ENCODE measurements around the gene PDSS2. TPM values are rescaled to one million over a fixed set of nuclear protein-coding genes. Genes with fewer than 3 reads are reported as not detected.

The PDSS2 gene
- total and polyA plus RNA-seq, 9 of the 15 experiments (the other 6 are each of a cell fraction or from before 2014, with no cell fraction given) = 5.8 to 21.1 (median 12.0) TPM

- TF ChIP-seq CEBPB (tag; IDR thresholded peaks at IDR 0.05) = 0 out of 2 replicates have a peak, but pooled peaks have one; percentile 20
- TF ChIP-seq MCM2 (IDR thresholded peaks at IDR 0.05; ENCODE audit: low read depth) = no peak
- Histone ChIP-seq H3K4me3 (no peak overlapping the region), H3K4me2 (ENCODE audit: insufficient read depth, low read length) (no peak overlapping the region), H4K20me1 (replicated peaks; ENCODE audit: control insufficient read depth, insufficient read depth, low read length) (no peaks in the 10 kb centered on the region), H3K27me3 (ENCODE audit: control insufficient read depth in 2 of 2, insufficient read depth in 2 of 2, low read length in 2 of 2) (no peaks in the 10 kb centered on the region), H3K4me1 (replicated peaks in 1 of 2; ENCODE audit: control insufficient read depth in 2 of 2, insufficient read depth in 2 of 2, low read length in 2 of 2) (no peaks in the 10 kb centered on the region), H2AFZ (ENCODE audit: low read depth, low read length) (no peak overlapping the region), H3K9me3 (replicated peaks; ENCODE audit: control insufficient read depth, insufficient read depth, low read depth, low read length) (no peaks in the 10 kb centered on the region), H3K9ac (ENCODE audit: insufficient read depth in 1 of 2, low read depth in 2 of 2, low read length in 2 of 2) (no peak overlapping the region), H3K27ac (ENCODE audit: extremely low read depth, low read depth, low read length) (no peak overlapping the region), H3K9me1 (ENCODE audit: control insufficient read depth, insufficient read depth, low read length) (no peaks in the 10 kb centered on the region), H3K36me3 (ENCODE audit: control insufficient read depth, insufficient read depth, low read length) (no peaks in the 10 kb centered on the region), H3K79me2 (ENCODE audit: control insufficient read depth, insufficient read depth, low read length) (no peaks in the 10 kb centered on the region)
- ATAC-seq (no peak), FAIRE-seq (no peak), DNase-seq (ENCODE audit: extremely low read depth in 1 of 4, low spot score in 3 of 4) (no peak)
- BruUV-seq (replicated peaks) = no TSS peak
- CTCF ChIA-PET (ENCODE audit: low intra/inter-chr PET ratio) = no interaction called here
- POLR2A ChIA-PET = no interaction called here
- intact Hi-C loops (cut with micrococcal nuclease) (no loop called here), in situ Hi-C loops (cut with MboI) (no loop called here)
- WGBS (ENCODE audit: insufficient coverage, low coverage, missing lambda C conversion rate) = 46% methylated on average over 4 of the region's 4 CpGs
These were observed 252.0 kb downstream of the PDSS2 start for GRCh38 chr6:107207251-107207873.

GRCh38 chr6:107205058-107205998, 254.0 kb downstream of the PDSS2 start:
- H3K9me1 ChIP-seq (ENCODE audit: control insufficient read depth, insufficient read depth, low read length) = no peaks in the 10 kb centered on the region
- no peaks in the 10 kb centered on the region for H3K36me3 ChIP-seq (ENCODE audit: control insufficient read depth, insufficient read depth, low read length)
- in situ Hi-C loops (cut with MboI) (no loop called here), intact Hi-C loops (cut with micrococcal nuclease) (no loop called here)
- no peaks in the 10 kb centered on the region for H3K4me1 ChIP-seq (replicated peaks in 1 of 2; ENCODE audit: control insufficient read depth in 2 of 2, insufficient read depth in 2 of 2, low read length in 2 of 2)
- no peak overlapping the region for H3K4me2 ChIP-seq (ENCODE audit: insufficient read depth, low read length)
- no peaks in the 10 kb centered on the region for H3K27me3 ChIP-seq (ENCODE audit: control insufficient read depth in 2 of 2, insufficient read depth in 2 of 2, low read length in 2 of 2)
- no peak for FAIRE-seq
- no TSS peak for BruUV-seq (replicated peaks)
- H3K9me3 ChIP-seq (replicated peaks; ENCODE audit: control insufficient read depth, insufficient read depth, low read depth, low read length) = no peaks in the 10 kb centered on the region
- WGBS (ENCODE audit: insufficient coverage, low coverage, missing lambda C conversion rate) = 66% methylated on average over 6 of the region's 6 CpGs
- no peak for DNase-seq (ENCODE audit: extremely low read depth in 1 of 4, low spot score in 3 of 4)
- H4K20me1 ChIP-seq (replicated peaks; ENCODE audit: control insufficient read depth, insufficient read depth, low read length) = no peaks in the 10 kb centered on the region
- no peak for ATAC-seq
- POLR2A ChIA-PET = no interaction called here
- no peak overlapping the region for H2AFZ ChIP-seq (ENCODE audit: low read depth, low read length)
- H3K4me3 ChIP-seq = no peak overlapping the region
- no peak overlapping the region for H3K9ac ChIP-seq (ENCODE audit: insufficient read depth in 1 of 2, low read depth in 2 of 2, low read length in 2 of 2)
- CTCF ChIA-PET (ENCODE audit: low intra/inter-chr PET ratio) = no interaction called here
- no peak overlapping the region for H3K27ac ChIP-seq (ENCODE audit: extremely low read depth, low read depth, low read length)
- H3K79me2 ChIP-seq (ENCODE audit: control insufficient read depth, insufficient read depth, low read length) = no peaks in the 10 kb centered on the region
- no peak for TF ChIP-seq ZNF41 (CRISPR knock-in tag; conservative IDR thresholded peaks at IDR 0.05)
- TF ChIP-seq STAT5A (IDR thresholded peaks at IDR 0.05; ENCODE audit: borderline replicate concordance, low read length) = no peak
- TF ChIP-seq POU5F1 (IDR thresholded peaks at IDR 0.05; ENCODE audit: borderline replicate concordance, low read depth, low read length, partially characterized antibody) = no peak
- TF ChIP-seq HOMEZ (CRISPR knock-in tag; IDR thresholded peaks at IDR 0.05) = no peak
- TF ChIP-seq ZFP1 (CRISPR knock-in tag; IDR thresholded peaks at IDR 0.05) = no peak
- no peak for TF ChIP-seq CHD1 (IDR thresholded peaks at IDR 0.05; ENCODE audit: low read length)
- no peak for TF ChIP-seq SMARCB1 (IDR thresholded peaks at IDR 0.05; ENCODE audit: insufficient read length, low read depth)
- TF ChIP-seq ZBTB1 (CRISPR knock-in tag; IDR thresholded peaks at IDR 0.05; ENCODE audit: borderline replicate concordance, low read depth) = no peak
- TF ChIP-seq BRD9 (IDR thresholded peaks at IDR 0.05; ENCODE audit: low read depth, partially characterized antibody) = no peak
- TF ChIP-seq SETDB1 (IDR thresholded peaks at IDR 0.05; ENCODE audit: low read length) = no peak
- no peak for TF ChIP-seq TEAD1 (CRISPR knock-in tag; IDR thresholded peaks at IDR 0.05)
